NCI-H226 (cell line): ENCODE data around the gene TMOD3.
"Not testable (repeated sequence)": the region's sequence is repeated elsewhere in the genome, so short reads cannot be mapped to it uniquely, and the experiment has no call there.

Experiments
- DNase-seq: peaks from one replicate; pipeline ENCODE4 v3.0.0-alpha.2; 2015

TMOD3 gene

GRCh38 chr15:51865317-51865716 lies 35.9 kb downstream of the TMOD3 start:
- no peak for DNase-seq

- no peak for DNase-seq
Measured at GRCh38 chr15:51866161-51866560, 36.7 kb downstream of the TMOD3 start.

DNA sequence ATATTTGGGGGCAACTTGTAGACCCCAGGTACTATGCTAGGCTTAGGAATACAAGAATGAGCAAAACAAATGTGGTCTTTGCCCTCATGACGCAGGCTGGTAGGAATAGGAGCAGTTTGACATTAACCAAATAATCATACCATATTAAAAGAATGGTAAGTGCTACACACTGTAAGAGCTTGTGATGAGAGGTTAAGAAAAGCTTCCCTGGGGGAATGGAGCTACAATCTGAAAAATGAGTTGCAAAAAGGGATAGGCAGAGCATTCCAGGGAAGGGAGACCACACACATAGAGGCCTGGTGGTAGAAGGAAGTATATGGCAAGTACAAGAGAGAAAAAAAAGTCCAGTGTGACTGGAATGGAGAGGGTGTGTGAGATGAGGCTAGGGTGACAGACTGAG lies 37.3 kb downstream of the TMOD3 start:
- no peak for DNase-seq

- DNase-seq: peak; percentile 94
Measured at GRCh38 chr15:51869060-51869421, 39.6 kb downstream of the TMOD3 start.

- no peak for DNase-seq
Measured at GRCh38 chr15:51870774-51871173, 41.3 kb downstream of the TMOD3 start.

GRCh38 chr15:51874751-51875644 lies 45.5 kb downstream of the TMOD3 start:
- DNase-seq: peak; percentile 100

DNA sequence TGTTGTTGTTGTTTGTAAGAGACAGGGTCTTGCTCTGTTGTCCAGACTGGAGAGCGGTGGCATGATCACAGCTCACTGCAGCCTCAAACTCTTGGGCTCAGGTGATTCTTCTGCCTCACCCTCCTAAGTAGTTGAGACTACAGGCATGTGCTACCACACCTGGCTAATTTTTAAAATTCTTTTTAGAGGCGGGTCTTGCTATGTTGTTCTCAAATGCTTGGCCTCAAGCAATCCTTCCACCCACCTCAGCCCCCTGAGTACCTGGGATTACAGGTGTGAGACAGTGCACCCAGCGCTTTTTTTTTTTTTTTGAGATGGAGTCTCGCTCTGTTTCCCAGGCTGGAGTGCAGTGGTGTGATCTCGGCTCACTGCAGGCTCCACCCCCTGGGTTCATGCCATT lies 46.7 kb downstream of the TMOD3 start:
- no peak for DNase-seq

DNA sequence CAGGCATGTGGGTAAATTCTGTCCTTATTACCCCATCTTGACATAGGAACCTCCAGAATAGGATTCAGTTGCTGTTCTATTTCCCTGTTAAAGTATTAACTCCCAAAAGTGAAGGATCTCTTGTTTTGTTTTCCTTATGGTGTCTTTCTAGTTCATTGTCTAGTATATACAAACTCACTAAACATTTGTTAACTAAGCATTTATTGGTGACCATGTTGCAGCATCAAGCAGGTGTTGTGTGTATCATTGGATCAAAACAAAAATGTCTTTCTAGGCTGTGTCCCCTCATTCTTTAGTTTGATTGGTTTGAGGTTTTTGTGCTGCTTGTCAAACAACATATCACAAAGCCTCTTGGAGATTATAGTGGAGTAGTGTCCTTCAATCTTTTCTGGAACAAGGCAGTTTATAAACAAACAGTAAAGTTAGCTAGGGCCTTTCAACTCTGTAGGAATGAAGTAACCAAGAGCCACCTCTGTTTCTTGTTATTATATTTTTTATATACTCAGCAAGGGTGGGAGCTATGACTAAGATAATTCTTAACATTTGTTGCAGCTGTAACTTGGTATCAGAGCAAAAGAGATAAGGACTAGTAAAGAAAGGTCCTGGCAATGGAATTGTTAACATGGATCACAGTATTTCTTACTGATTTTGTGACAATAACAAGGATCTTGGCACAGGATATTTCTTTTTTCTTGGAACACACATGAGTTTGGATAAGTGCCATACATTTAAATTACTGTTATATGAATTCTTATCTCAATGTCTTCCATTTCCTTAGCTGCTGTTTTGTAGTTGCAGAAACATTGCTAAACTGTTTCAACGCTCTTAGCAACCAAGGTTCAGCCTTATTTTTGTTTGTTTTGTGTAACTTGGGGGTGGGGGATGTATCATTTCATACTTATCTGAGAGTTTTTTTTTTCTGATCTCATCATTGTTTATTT lies 49.3 kb downstream of the TMOD3 start:
- peak; percentile 93 for DNase-seq

DNA sequence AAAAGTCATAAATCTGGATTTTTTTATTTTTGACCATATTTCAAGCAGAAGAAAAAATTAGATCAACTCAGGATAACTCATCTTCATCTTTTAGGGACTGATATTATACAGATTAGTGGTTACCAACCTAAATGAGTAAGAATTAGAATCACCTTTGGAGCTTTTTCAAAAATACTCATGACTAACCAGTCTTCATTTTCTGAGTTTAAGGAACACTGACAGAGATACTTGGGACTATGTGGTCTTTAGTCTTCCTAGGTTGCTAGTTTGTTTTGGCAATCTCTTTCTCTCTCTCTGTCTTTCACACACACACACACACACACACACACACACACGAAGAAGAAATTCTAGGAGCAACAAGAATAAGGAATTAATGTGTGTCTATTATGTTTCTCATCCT lies 50.1 kb downstream of the TMOD3 start:
- peak; percentile 45 for DNase-seq

- peak; percentile 19 for DNase-seq
Measured at GRCh38 chr15:51883271-51883837, 53.9 kb downstream of the TMOD3 start.

DNA sequence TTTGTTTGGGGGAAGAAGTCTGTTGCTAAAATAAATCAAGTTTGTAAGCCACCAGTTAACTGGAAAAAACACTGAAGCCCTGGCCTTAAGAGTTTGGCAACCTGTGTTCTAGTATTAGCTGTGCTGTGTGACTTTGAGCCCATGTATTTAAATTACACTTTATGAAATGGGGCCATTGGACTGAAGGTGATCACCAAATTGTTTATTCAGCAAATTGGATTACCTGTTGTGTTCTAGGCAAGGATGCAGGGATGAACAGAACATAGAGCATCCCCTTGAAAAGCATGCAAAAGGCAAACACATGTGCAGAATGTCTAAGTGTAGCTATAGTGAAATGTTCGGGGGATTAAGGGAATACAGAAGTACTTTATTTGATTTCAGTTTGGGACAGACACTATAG lies 54.6 kb downstream of the TMOD3 start:
- no peak for DNase-seq

DNA sequence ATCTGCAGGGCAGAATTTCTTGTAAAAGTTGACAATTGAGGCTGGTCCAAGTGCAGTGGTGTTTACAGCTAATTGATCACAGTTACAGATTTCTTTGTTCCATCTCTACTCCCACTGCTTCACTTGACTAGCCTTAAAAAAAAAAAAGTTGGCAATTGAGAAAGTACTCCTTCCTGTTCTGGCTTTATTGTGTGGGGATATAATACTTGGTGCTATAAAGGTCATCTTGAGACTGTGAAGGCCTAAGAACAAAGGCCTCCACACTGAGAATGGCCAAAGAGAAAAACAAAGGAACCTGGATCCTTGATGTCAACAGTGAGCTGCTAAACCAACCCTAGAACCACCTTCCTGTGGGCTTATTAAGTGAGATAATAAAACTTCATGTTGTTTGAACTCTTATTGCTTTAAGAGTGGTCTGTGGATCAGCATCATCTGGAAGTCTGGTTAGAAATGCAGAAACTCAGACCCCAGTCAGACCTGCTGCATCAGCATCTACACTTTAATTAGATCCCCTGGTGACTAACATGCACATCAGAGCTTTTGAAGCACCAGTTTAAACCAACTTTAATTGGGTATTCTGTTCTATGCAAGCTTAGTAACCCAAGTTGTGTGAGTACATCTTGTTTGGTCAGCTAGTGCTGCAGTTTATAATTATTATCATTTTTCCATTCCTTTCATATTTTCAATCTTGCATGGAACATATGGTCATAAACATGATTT lies 55.2 kb downstream of the TMOD3 start:
- no peak for DNase-seq

GRCh38 chr15:51885758-51886157 lies 56.3 kb downstream of the TMOD3 start:
- DNase-seq: not testable (repeated sequence)

DNA sequence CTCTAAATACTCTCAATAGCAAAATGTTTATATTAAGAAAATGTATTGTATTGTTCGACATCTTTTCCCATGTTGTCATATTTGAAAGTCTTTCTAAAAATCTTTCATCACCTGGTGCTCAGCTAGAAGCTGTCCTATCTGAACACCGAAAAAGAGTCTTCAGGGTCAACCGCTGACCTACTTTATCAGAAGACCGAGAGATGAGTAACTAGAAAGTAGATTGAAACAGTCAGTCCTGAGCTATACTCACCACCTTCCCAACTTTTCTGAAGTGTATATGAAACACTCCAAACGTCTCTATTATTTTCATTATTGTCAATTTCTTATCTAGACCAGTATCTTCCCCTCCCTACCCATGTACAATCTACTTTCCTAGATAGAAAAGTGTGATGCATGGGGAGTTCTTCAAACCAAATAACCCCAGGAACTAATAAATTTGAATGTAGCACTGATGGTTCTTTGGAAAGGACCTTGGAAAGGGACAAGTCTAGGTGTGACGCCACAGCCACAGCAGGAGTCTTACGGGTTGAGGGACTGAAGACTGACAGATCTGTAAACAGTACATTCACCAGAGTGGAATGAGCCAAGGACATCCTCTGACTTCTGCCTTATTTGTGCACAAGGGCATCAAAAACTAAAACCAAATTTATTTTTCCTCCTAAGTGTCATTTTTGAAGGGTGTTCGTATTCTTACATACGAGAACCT lies 58.6 kb downstream of the TMOD3 start:
- DNase-seq: no peak

- DNase-seq: no peak
Measured at GRCh38 chr15:51888593-51889195, 59.2 kb downstream of the TMOD3 start.

DNA sequence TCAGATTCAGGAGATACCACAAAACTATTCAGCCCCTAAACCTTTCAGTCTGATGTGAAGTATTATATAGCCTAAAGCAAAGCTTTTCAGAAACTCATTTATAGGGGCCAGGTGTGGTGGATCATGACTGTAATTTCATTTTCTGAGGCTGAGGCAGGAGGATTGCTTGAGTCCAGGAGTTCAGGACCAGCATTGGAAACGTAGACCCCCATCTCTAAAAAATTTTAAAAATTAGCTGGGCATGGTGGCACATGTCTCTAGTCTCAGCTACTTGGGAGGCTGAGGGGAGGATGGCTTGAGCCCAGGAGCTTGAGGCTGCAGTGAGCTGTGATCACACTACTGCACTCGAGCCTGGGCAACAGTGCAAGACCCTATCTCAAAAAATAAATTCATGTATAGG lies 60.0 kb downstream of the TMOD3 start:
- DNase-seq: no peak

- no peak for DNase-seq
Measured at GRCh38 chr15:51904421-51904820, 75.0 kb downstream of the TMOD3 start.

- no peak for DNase-seq
Measured at GRCh38 chr15:51904931-51905330, 75.5 kb downstream of the TMOD3 start.

GRCh38 chr15:51907136-51907862 lies 77.8 kb downstream of the TMOD3 start:
- DNase-seq: no peak

DNA sequence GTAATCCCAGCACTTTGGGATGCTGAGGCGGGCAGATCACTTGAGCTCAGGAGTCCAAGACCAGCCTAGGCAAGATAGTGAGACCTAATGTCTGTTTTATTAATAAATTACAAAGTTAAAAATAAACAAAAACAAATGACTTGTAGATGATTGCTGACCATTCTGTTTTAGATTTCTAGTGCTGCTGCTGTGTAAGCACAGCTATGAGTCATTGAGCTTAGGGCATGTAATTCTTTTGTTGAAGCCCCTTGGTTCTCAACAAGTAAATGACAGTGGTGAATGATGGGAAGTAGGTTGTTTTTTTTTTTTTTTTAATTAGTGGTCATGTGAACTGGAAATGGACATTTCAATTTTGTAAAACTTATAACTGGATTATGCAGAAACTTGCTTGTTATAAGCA lies 78.9 kb downstream of the TMOD3 start:
- DNase-seq: no peak

- DNase-seq: no peak
Measured at GRCh38 chr15:51909584-51909983, 80.1 kb downstream of the TMOD3 start.
